Choroid plexus epithelial cell (primary cell): ENCODE results near the gene ZNF221.
A peak's percentile ranks its signal among the peaks of the same experiment; 100 is the strongest.

Experiments used
- DNase-seq: peaks from one replicate; pipeline ENCODE4 v3.0.0-alpha.2; 2010; ENCODE audit warnings: low read depth
- H3K4me3 ChIP-seq: 2 replicates; pipeline ENCODE4 v1.5.1; 2011; ENCODE audit warnings: low read depth, mild to moderate bottlenecking, control low read depth, low read length, moderate library complexity
- CTCF ChIP-seq: conservative IDR thresholded peaks from 2 replicates; pipeline ENCODE4 v1.5.1; 2011; ENCODE audit warnings: low read depth, mild to moderate bottlenecking, control low read depth, inconsistent platforms, low read length, moderate library complexity

Gene ZNF221

GRCh38 chr19:43950834-43951645 lies at the start of gene ZNF221:
Gene ZNF221 (plus strand): TSS chr19:43951228. CDS start chr19:43962727, 11,499 bp downstream.
- peak; percentile 47 for TF ChIP-seq CTCF
- peak within 1 kb of the TSS; percentile 96 for H3K4me3 ChIP-seq
- DNase-seq, result peak; percentile 99

- peak overlapping the region; percentile 78 for H3K4me3 ChIP-seq
- no peak for TF ChIP-seq CTCF
- peak; percentile 91 for DNase-seq
Measured at GRCh38 chr19:43901395-43902390, 49.3 kb upstream of the ZNF221 start.

GRCh38 chr19:43902399-43902798 lies 48.6 kb upstream of the ZNF221 start:
- no peak overlapping the region for H3K4me3 ChIP-seq
- no peak for DNase-seq
- TF ChIP-seq CTCF, result no peak

- no peak overlapping the region for H3K4me3 ChIP-seq
- no peak for DNase-seq
- TF ChIP-seq CTCF, result no peak
Measured at GRCh38 chr19:43905897-43906296, 45.1 kb upstream of the ZNF221 start.

GRCh38 chr19:43906774-43907173 lies 44.3 kb upstream of the ZNF221 start:
- H3K4me3 ChIP-seq, result no peak overlapping the region
- DNase-seq, result no peak
- TF ChIP-seq CTCF, result no peak

- H3K4me3 ChIP-seq, result no peak overlapping the region
- DNase-seq, result no peak
- TF ChIP-seq CTCF, result no peak
Measured at GRCh38 chr19:43908659-43909058, 42.4 kb upstream of the ZNF221 start.
